ENCODE measurements around the gene BRINP3. TPM values are rescaled to one million over a fixed set of nuclear protein-coding genes. Genes with fewer than 3 reads are reported as not detected.

Gene BRINP3
- total RNA-seq, 1 experiment from 2014 or later: not detected

DNA sequence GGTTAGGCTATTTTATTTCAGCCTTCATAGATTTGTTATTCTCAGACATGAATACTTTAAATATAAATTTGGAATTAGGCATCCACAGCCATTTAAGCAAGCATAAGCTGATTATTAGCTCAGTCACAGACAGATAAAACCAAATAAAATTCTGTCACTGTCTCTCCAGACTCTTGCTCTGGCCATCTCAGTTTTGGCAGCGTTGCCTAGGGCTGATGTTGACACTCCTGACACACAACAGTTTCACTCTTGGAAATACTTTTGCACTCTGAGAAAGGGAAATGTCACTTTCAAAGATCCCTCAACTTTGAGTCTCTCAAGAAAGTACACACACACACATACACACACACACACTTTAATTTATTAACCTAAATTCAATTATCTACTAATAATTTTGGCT lies 372.7 kb downstream of the BRINP3 start:
- DNase-seq (ENCODE audit: low read depth): no peak

DNA sequence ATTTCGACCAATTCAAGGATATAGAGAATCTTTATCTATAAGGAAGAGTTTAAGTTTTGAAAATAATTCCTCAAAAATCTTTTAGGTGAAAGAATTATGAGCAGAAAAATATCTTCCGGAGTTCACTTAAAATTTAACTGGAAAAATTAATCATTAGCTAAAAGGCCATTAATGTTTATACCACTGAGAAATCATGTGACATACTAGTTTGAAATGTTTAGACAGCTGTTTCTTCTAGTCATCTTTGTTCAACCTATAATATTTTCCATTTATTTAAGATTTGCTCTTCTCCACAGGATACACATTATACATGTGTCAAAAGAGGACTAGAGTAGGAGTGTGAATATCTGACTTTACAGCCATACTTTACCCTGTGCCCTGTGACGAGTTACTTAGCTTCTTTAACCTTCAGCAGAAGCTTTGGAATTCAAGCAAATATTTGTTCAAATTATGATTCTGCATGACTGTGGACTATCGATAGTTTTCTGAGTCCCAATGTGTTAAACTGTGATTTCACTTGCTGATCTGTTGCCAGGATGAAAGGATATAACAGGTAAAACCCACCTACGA lies 374.8 kb downstream of the BRINP3 start:
- DNase-seq (ENCODE audit: low read depth): no peak

DNA sequence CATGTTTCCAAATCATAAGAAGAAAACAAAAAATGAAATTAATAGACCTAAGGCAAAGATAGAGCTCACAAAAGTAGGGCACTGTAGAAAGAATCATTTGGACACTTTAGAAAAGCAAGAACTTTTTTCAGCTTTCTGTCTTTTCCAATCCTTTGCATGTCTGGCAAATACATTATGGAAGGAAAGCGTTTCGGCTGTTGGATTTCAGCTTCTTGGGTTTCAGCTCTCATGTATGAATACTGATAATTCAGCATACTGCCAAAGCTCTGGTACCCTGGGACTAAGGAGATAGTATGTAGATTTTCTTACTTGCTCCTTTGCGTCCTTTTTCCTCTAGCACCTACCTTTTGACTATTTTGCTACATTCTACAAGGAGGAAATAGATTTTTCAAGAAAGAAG lies 375.9 kb downstream of the BRINP3 start:
- DNase-seq (ENCODE audit: low read depth): no peak

DNA sequence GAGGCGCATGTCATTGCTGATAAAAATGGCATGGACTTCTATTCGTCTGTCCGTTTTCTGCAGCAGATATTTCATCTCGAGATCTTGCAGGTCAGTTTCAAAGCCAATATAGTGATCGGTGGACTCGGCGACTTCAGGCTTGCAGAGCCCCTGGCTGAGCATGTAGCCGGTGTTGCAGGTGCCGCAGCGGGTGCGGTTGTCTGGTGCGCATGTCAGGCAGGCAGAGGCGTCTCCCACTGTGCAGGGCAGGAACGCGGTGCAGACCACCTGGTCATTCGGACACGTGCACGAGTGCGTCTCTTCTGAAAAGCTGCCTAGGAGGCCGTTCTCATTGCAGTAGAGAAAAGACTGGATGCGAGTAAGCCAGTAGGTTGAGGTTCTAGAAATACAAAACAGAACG lies 378.9 kb downstream of the BRINP3 start:
- no peak for DNase-seq (ENCODE audit: low read depth)

DNA sequence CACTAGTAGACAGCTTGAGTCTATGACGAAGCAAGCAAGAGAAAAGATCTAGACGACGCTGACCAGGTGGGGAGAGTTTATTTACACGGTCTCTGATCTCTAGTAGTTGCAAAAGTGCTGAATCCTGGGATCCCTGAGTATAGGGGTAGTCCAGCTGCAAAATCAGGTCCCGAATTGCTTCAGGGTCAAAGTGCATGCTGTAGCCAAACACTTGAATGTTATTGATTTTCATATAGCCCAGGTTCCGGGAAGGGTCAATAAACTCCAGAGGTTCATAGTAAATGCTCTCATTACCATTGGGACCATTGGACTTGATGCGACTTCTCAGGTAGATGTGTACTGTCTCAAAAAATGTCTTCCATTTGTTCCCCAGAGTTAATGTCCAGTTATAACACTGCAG lies 379.6 kb downstream of the BRINP3 start:
- DNase-seq (ENCODE audit: low read depth): no peak

DNA sequence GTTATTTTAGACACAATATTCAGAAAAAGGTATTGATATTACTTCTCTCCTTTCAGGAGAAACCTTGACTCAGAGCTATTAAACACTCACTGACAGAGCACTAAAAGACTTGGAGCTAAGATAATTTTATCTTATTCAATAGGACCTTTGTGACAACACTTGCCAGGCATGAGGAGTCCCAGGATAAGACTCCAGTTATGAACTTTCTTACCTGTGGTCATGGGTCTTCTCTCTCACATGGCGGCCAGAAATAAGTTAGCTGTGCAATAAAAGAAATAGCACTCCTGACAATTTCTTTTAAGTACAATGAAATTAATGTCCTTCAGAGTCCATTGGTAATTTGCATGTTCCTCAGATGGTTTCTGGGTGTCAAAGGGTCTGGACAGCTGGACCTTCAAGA lies 382.1 kb downstream of the BRINP3 start:
- DNase-seq (ENCODE audit: low read depth): no peak

DNA sequence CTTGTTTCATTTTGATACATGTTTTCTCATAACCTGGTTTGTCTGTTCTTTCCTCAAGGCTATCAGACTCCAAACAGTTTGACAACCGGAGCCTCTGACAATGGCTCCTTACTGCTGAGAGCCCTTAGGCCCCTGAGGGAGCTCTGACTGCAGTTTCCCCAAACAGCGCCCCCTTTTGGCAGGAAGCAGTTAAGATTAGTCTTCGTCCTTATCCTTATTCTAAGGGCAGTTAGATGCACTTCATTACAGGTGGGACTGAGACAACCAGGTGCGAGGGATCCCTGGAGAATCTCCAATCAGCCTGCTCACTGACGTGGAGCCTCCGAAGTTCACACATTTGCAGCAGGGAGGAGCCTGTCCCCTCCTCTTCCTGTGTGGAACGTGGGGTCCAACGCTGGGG lies 393.1 kb downstream of the BRINP3 start:
- peak; percentile 0 for DNase-seq (ENCODE audit: low read depth)

DNA sequence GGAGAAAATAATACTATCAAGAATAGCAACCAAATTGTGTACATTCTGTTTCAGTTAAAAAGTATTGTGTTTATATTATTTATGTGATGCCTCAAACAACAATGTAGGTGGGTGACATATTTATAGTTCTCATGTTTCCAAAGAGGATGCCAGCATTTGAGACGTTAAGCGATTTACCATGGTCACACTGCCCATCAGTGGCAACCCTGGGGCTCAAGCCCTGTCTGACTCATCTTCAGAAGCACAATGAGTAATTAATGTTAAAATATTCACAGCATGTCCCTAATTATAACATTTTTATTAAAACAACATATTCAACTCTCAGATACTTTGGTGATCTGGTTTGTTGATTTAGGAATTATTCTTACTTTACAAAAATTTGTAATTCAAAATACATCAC lies 409.4 kb downstream of the BRINP3 start:
- no peak for DNase-seq (ENCODE audit: low read depth)

DNA sequence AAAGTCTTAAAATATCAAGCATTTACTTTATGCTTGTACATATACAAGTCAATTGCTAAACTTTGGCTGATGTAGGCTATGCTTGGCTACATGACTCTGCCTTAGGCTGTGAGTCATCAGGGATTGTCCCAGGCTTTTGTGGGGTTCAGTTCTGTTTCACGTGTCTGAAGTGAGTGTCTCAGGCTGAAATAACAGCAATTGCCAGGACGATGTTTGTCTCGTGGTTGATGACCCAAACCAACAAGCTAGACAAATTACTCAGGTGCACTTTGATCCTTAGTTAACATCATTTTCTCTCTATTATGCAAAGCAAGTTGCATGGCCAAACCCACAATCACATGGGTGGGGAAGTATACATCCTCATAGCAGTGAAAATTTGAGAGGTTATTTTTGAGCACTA lies 410.1 kb downstream of the BRINP3 start:
- peak; percentile 2 for DNase-seq (ENCODE audit: low read depth)

DNA sequence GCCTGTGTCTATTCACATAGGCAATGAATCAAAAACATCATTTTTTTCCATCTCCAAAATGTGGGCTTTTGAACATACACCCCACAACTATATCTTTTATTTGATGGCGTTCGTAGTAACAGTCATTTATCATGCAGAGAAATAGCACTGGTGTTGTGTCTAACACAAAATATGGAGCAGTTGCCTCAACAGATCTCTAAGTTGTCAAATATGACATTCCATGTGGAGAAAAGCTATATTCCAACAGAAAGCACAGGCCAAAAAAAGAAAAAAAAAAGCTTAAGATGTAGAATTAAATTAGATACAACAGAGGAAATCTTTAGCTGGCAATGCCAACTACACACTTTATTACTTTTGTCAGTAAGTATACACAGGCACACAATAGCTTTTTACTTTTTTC lies 411.7 kb downstream of the BRINP3 start:
- no peak for DNase-seq (ENCODE audit: low read depth)

DNA sequence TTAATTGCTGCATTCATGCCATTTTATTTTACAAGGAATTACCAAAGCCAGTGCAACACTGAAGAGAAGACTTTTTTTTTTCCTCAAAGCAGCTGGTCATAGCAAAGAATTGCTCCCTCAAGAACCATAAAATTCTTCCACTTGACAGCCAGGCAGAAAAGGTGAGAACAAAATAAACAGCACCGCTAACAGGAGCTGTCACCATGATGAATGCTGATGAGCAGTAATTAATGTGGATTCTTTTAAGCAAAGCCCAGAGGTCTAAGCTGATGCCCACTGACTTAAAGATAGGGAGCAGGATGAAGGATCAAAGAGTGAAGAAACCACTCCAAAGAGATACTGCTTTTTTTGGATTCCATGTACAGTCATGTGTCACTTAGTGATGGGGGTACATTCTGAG lies 428.4 kb downstream of the BRINP3 start:
- no peak for DNase-seq (ENCODE audit: low read depth)
